SK-N-SH (cell line): ENCODE measurements around the gene CDX2.

Experiments used
- FOSL2 ChIP-seq: IDR thresholded peaks from 2 replicates; pipeline ENCODE4 v1.4.0; 2012; ENCODE audit warnings: low read depth, mild to moderate bottlenecking, moderate library complexity, borderline replicate concordance
- NFIC ChIP-seq: IDR thresholded peaks from 2 replicates; pipeline ENCODE4 v1.4.0; 2012; ENCODE audit warnings: borderline replicate concordance
- RCOR1 ChIP-seq: fragments of 150-350 bp; IDR thresholded peaks from 2 replicates; pipeline ENCODE4 v1.6.1; 2017; ENCODE audit warnings: antibody characterized with exemption, low read length
- RFX5 ChIP-seq: IDR thresholded peaks from 2 replicates; pipeline ENCODE4 v1.6.1; 2012; ENCODE audit warnings: mild to moderate bottlenecking, improper control_type of control experiment, low read length
- SIN3A ChIP-seq: IDR thresholded peaks from 2 replicates; pipeline ENCODE4 v1.6.1; 2012; ENCODE audit warnings: low read depth, mild to moderate bottlenecking, low read length, moderate library complexity, borderline replicate concordance
- TF ChIP-seq, protein P1 (sequence below): fragments of 150-350 bp; IDR thresholded peaks from 2 replicates; pipeline ENCODE4 v1.6.1; 2017; ENCODE audit warnings: antibody characterized with exemption, low read length, low read depth, borderline replicate concordance

DNA sequence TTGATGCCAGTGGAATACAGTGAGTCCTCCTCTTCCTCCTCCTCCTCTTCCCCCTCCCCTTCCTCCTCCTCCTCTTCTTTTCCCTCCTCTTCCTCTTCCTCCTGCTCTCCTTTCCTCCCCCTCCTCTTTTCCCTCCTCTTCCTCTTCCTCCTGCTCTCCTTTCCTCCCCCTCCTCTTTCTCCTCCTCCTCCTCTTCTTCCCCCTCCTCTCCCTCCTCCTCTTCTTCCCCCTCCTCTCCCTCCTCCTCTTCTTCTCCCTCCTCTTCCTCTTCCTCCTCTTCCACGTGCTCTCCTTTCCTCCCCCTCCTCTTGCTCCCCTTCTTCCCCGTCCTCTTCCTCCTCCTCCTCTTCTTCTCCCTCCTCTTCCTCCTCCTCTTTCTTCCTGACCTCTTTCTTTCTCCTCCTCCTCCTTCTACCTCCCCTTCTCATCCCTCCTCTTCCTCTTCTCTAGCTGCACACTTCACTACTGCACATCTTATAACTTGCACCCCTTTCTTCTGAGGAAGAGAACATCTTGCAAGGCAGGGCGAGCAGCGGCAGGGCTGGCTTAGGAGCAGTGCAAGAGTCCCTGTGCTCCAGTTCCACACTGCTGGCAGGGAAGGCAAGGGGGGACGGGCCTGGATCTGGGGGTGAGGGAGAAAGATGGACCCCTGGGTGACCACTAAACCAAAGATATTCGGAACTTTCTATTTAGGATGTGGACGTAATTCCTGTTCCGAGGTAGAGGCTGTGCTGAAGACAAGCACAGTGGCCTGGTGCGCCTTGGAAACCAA, 43.7 kb downstream of the CDX2 start:
- TF ChIP-seq FOSL2 = no peak
- no peak for TF ChIP-seq RFX5
- TF ChIP-seq RCOR1 = no peak
- TF ChIP-seq NFIC = no peak
- TF ChIP-seq SIN3A = no peak
- TF ChIP-seq, protein P1, sequence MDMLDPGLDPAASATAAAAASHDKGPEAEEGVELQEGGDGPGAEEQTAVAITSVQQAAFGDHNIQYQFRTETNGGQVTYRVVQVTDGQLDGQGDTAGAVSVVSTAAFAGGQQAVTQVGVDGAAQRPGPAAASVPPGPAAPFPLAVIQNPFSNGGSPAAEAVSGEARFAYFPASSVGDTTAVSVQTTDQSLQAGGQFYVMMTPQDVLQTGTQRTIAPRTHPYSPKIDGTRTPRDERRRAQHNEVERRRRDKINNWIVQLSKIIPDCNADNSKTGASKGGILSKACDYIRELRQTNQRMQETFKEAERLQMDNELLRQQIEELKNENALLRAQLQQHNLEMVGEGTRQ = no peak
